Right atrium auricular region (tissue), 2 donors: Measurements from ENCODE around the gene TBK1. TPM values are rescaled to one million over a fixed set of nuclear protein-coding genes. Genes with fewer than 3 reads are reported as not detected.
"Not testable (repeated sequence)": the region's sequence is repeated elsewhere in the genome, so short reads cannot be mapped to it uniquely, and the experiment has no call there.

Experiments
- DNase-seq: peaks from one replicate; pipeline ENCODE4 v3.0.0-alpha.2; 2019; ENCODE audit warnings: low spot score
- H3K27ac ChIP-seq, 2 donors: fragments of 200-600 bp; sonication (generic); 1 replicate in 1 of 2; 2 replicates in 1 of 2; pipeline ENCODE4 v1.5.1; 2016 to 2019
- H3K27me3 ChIP-seq, 2 donors: fragments of 200-600 bp; sonication (generic); one replicate each; pipeline versions ENCODE4 v1.5.1 to v1.6.0; 2017 to 2019
- H3K36me3 ChIP-seq: fragments of 200-600 bp; sonication (generic); one replicate; pipeline ENCODE4 v1.5.1; 2016
- H3K4me1 ChIP-seq, 2 donors: fragments of 200-600 bp; sonication (generic); one replicate each; pipeline versions ENCODE4 v1.5.1 to v1.6.0; 2017 to 2019
- H3K4me3 ChIP-seq, 2 donors: fragments of 200-600 bp; sonication (generic); 1 replicate in 1 of 2; 2 replicates in 1 of 2; pipeline ENCODE4 v1.5.1; 2017 to 2019; ENCODE audit warnings: mild to moderate bottlenecking in 1 of 2, moderate library complexity in 1 of 2
- H3K9me3 ChIP-seq, 2 donors: fragments of 200-600 bp; sonication (generic); one replicate each; pipeline ENCODE4 v1.5.1; 2019
- total RNA-seq, 2 donors: library from RNA; depleted of rRNA; stranded (reverse); fragments of >200 nt; gene quantifications; one replicate each; pipeline ENCODE4 v1.1.0, GENCODE V29; 2016
- TF ChIP-seq, protein P1 (sequence below), 2 donors: fragments of 200-600 bp; sonication (generic); IDR thresholded peaks; one replicate each; pipeline ENCODE4 v1.5.1; 2019; ENCODE audit warnings: antibody characterized with exemption in 2 of 2

Gene TBK1
- total RNA-seq, 2 donors from 2014 or later, result 11.3 to 12.2 TPM

DNA sequence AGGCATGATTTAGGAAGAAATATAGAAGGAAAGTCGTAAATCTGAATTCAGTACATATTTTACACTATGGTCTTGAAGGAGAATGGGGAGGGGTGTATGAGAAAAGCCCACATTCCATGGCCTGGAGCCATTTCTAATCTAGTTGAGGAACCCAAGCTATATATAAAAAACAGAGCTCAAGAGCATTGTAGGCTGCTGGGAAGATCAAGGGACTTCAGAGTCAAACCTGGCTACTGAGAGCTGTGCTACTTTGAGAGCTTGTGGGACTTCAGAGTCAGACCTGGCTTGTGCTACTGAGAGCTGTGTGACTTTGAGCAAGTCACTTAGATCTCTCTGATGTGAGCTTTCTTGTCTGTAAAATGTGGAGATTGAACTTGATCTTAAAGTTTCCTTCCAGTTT lies 58.7 kb downstream of the TBK1 start:
- no peaks in the 10 kb centered on the region for H3K9me3 ChIP-seq
- no peaks in the 10 kb centered on the region for H3K4me1 ChIP-seq
- no peak overlapping the region for H3K27ac ChIP-seq
- no peaks in the 10 kb centered on the region for H3K36me3 ChIP-seq
- H3K4me3 ChIP-seq, result no peak overlapping the region
- no peaks in the 10 kb centered on the region for H3K27me3 ChIP-seq
- DNase-seq, result no peak
- TF ChIP-seq, protein P1, sequence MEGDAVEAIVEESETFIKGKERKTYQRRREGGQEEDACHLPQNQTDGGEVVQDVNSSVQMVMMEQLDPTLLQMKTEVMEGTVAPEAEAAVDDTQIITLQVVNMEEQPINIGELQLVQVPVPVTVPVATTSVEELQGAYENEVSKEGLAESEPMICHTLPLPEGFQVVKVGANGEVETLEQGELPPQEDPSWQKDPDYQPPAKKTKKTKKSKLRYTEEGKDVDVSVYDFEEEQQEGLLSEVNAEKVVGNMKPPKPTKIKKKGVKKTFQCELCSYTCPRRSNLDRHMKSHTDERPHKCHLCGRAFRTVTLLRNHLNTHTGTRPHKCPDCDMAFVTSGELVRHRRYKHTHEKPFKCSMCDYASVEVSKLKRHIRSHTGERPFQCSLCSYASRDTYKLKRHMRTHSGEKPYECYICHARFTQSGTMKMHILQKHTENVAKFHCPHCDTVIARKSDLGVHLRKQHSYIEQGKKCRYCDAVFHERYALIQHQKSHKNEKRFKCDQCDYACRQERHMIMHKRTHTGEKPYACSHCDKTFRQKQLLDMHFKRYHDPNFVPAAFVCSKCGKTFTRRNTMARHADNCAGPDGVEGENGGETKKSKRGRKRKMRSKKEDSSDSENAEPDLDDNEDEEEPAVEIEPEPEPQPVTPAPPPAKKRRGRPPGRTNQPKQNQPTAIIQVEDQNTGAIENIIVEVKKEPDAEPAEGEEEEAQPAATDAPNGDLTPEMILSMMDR (IDR thresholded peaks at IDR 0.05), result no peak

DNA sequence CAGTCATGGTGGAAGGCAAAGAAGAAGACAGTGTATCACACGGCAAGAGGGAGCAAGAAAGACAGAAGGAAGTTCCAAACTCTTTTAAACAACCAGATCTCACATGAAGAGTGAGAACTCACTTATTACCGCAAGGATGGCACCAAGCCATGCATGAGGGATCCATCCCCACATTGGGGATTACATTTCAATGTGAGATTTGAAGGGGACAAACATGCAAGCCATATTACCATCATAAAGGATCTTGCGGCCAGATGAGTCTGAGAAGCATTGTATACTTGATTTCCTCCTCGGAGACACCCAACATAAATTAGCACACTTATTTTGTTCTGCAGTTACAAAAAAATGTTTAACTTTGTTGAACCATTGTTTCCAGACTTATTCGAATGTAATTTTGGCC lies 66.5 kb downstream of the TBK1 start:
- no peak for DNase-seq
- Histone ChIP-seq H3K9me3 (no peaks in the 10 kb centered on the region), H3K36me3 (no peaks in the 10 kb centered on the region), H3K4me1 (no peaks in the 10 kb centered on the region), H3K27ac (no peak overlapping the region), H3K4me3 (no peak overlapping the region), H3K27me3 (no peaks in the 10 kb centered on the region)
- TF ChIP-seq, protein P1 (IDR thresholded peaks at IDR 0.05), result no peak

DNA sequence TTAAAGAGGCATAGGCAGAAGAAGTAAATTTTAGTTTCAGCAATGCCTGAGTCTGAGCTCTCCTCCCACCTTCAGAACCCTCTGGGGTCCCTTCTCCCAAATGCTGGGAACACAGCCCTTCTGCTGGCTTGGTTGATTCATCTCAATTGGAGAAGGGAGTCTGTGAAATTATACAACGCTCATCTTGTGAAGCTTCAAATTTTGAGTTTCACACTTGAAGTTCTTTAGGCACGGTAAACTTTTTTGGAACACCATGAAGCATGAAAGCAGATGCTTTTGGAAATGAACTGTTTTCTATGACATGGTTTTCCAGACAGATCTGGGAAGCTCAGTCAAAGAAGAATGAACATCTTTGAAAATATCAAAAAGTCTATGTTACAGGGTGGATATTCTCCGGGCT lies 69.9 kb downstream of the TBK1 start:
- Histone ChIP-seq H3K27ac (no peak overlapping the region), H3K9me3 (no peaks in the 10 kb centered on the region), H3K36me3 (no peaks in the 10 kb centered on the region), H3K4me1 (no peaks in the 10 kb centered on the region), H3K4me3 (no peak overlapping the region), H3K27me3 (no peaks in the 10 kb centered on the region)
- DNase-seq, result no peak
- TF ChIP-seq, protein P1 (IDR thresholded peaks at IDR 0.05), result no peak

DNA sequence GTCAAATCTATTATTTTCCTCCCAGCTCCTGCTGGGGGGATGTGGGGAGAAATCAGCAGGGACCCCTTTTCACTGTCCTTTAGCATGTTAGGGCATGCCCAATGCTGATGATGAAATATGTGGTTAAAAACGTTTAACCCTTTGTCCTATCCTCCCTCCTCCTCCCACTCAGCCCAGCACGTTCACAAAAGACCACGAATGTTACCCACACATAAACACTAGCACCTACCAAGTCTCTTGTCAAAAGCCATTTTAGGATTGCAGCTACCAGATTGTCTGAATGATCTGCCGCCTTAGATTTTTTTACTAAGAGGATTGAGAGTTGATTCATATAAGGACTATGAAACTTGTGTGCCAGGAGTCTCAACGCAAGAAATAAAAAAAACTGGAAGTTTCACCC lies 70.4 kb downstream of the TBK1 start:
- Histone ChIP-seq H3K36me3 (no peaks in the 10 kb centered on the region), H3K27ac (no peak overlapping the region), H3K4me1 (no peaks in the 10 kb centered on the region), H3K27me3 (no peaks in the 10 kb centered on the region), H3K4me3 (no peak overlapping the region), H3K9me3 (no peaks in the 10 kb centered on the region)
- no peak for DNase-seq
- TF ChIP-seq, protein P1 (IDR thresholded peaks at IDR 0.05), result no peak

DNA sequence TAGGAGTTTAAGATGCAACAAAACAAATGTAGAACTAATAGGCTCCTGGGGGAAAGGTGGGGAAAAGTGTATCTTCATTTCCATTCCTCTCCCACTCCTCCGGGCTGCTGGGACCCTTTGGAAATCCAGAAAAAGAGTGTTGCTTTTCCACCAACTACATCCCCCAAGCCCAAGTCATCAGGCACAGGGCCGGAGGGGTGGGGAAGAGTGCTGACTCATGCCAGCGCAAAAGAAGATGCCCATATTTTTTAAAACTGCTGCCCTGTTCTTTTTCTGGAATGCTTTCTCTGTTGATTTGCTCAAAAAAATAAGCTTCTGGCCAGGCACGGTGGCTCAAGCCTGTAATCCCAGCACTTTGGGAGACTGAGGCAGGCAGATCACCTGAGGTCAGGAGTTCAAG lies 70.9 kb downstream of the TBK1 start:
- Histone ChIP-seq H3K27me3 (no peaks in the 10 kb centered on the region), H3K36me3 (no peaks in the 10 kb centered on the region), H3K4me3 (no peak overlapping the region), H3K4me1 (no peaks in the 10 kb centered on the region), H3K9me3 (no peaks in the 10 kb centered on the region), H3K27ac (no peak overlapping the region)
- DNase-seq, result no peak
- TF ChIP-seq, protein P1 (IDR thresholded peaks at IDR 0.05), result no peak

DNA sequence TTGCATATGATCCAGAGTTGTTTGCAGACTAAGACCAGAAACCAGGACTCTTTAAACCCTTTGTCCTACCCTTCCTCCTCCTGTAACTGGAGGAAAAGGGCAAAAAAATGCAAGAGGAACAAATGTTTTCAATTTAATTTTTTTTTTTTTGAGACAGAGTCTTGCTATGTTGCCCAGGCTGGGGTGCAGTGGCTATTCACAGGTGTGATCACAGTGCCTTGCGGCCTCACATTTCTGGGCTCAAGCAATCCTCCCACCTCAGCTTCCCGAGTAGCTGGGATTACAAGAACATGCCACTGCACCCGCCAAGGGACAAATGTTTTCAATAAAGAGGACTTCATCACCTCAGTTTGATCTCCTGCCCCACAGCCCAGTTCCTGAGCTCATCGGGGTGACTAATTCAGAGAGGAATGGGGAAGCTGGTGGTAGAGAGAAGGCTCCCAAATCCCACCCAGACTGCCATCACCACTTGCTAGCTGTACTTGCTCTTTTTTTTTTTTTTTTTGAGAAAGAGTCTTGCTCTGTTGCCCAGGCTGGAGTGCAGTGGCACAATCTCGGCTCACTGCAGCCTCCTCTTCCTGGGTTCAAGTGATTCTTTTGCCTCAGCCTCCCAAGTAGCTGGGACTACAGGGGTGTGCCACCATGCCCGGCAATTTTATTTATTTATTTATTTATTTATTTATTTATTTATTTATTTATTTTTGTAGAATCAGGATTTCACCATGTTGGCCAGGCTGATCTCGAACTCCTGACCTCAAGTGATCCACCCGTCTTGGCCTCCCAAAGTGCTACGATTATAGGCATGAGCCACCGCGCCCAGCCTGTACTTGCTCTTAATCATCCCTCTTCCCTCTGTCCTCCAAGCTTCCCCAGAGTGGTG lies 71.9 kb downstream of the TBK1 start:
- not testable (repeated sequence) for DNase-seq, H3K27me3 ChIP-seq, H3K4me1 ChIP-seq

More for the DNA sequence above, 71.9 kb downstream of the TBK1 start:
- not testable (repeated sequence) for H3K4me3 ChIP-seq, H3K9me3 ChIP-seq, H3K36me3 ChIP-seq, H3K27ac ChIP-seq
